SKM-1 (cell line): ENCODE results near the gene ITGBL1.

ENCODE experiments used
- DNase-seq: peaks from one replicate; lab custom pipeline; 2025; ENCODE audit not compliant: unreplicated experiment; lab: John Stamatoyannopoulos, UW

ITGBL1 gene

GRCh38 chr13:101624210-101624922 lies 171.9 kb downstream of the ITGBL1 start:
- DNase-seq = no peak

DNA sequence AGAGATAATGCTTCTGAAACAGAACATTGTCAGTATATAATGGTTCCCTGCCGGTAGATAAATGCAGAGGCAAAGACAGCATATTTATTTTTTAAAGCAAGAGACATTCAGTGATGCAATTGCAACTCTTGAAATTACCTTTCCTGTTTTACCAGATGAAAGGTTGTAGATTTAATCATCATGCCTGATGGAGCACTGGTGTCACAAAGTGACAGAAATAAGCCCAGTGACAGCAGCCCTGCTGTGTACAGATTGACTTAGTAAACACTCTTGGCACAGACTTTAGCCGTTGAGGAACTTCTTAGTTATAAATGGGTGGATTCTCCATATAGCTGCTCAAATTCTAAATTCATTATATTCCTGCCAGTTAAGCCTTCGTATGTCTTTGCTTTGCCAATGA lies 172.5 kb downstream of the ITGBL1 start:
- no peak for DNase-seq

DNA sequence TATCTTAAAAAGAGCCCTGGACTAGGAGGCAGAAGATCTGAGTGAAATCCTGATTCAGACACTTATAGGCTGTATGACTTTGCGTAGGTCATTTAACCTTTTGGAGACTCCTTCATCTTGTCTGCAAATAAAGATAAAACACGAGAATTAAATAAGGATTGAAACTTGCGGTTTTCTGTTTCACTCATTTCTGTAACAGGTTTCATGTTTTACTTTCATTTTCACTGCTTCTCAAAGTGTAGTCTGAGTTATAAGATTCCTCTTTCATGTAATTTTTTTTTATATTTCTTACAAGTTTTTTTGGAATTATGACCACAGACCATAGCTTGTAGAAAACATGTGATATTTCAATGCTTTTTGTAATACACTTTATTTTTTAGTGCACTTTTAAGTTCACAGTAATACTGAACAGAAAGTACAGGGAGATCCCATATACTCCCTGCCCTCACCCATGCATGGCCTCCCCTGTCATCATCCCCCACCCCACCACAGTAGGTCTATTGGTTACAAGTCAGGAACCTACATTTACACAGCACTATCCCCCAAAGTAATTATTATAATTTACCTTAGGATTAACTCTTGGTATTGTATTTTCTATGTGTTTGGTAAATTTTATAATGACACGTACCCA lies 174.6 kb downstream of the ITGBL1 start:
- DNase-seq = no peak

GRCh38 chr13:101627556-101627943 lies 175.1 kb downstream of the ITGBL1 start:
- no peak for DNase-seq

DNA sequence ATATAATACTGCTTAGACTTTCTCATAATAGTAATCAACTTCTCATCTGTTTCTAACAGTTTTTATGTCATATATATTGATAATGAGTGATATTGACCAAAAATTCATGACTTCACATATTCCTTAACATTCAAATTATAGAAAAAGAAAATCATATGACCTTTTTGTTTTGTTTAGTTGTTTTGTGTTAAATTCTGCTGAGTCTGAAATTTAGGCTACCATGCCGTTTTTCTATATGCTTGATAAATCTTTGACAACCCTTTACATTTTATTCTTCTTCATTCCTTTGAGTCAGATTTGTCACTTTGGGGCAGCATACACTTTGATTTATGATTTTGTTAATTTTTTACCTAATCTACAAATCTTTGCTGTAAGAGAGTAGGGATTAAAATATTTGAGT lies 176.4 kb downstream of the ITGBL1 start:
- no peak for DNase-seq

DNA sequence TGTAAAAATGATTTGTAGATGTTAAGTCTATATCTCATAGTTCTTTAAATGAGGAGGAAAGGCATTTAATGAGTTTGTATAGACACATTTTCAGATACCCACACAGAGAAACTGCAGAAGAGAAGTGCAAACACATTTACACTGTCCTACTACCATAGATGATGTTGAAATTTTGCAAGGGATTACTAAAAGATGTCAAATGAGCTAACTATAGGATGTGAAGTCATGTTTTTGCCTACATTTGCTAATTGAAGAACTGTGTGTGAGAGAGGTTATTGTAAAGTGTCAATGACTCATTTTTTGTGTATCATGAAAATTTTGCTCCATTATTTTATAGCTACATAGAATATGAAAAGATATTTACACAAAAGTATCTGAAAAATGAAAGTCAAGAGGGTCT lies 178.9 kb downstream of the ITGBL1 start:
- no peak for DNase-seq

DNA sequence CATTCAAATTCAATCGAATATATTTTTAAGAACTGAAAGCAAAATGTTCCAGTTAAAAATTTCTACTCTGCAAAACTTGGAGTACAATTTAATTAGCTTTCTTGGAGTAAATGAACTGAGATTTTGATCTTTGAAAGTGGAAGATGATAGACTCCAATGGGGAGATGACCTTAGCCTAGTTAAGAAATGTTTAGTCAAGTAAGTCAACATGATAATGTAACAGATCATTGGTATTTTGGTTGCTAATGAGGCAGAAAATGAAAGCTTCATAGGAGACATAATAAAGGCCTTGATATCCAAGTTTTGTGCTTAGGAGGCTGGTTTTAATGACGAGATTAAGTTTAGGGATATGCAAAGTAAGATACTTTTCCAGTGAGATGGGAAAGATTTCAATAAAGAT lies 181.7 kb downstream of the ITGBL1 start:
- DNase-seq = no peak

GRCh38 chr13:101639711-101640110 lies 187.2 kb downstream of the ITGBL1 start:
- DNase-seq = no peak

- DNase-seq = no peak
These were observed 188.4 kb downstream of the ITGBL1 start for GRCh38 chr13:101640788-101641400.

DNA sequence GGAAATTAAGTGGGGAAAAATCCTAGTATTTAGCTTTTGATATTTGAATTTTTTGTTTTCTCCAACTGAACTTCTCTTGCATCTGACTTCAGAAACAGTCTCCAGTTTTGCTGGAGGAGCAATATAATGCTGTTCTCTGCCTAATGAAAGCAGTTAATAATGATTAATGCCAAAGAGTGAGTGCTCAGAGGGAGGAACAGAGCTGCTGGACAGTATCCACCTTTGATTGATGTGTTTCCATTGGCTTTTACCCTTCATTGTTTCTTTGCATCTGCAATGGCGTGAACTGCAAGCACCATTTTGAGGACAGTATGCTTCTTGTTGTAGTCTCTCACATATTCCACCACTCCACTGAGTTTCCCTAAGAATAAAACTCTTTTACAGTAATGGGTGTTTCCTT lies 193.4 kb downstream of the ITGBL1 start:
- no peak for DNase-seq

GRCh38 chr13:101647760-101648159 lies 195.3 kb downstream of the ITGBL1 start:
- DNase-seq = no peak

GRCh38 chr13:101648766-101649487 lies 196.5 kb downstream of the ITGBL1 start:
- no peak for DNase-seq

- DNase-seq = peak; percentile 51
These were observed 197.1 kb downstream of the ITGBL1 start for GRCh38 chr13:101649488-101650126.

GRCh38 chr13:101654883-101655282 lies 202.4 kb downstream of the ITGBL1 start:
- no peak for DNase-seq

DNA sequence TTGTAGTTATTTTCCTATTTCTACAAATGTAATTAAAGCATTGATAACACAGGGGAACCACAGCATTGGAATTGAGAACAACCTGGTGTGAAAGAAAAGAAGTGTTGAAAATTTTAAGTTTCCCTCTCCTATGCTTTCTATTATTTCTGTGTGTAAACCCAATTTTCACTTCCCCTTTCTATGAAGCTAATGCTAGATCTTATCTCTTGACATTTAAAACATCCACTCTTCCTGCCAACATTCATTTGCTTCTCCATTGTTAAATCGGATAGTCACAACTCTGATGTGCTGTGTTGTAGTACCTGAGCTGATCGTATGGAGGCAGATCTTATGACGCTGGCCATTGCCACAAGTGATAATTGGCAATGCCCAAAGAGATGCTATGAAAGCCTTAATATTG lies 203.0 kb downstream of the ITGBL1 start:
- no peak for DNase-seq

- DNase-seq = no peak
These were observed 208.2 kb downstream of the ITGBL1 start for GRCh38 chr13:101660711-101661110.

- DNase-seq = no peak
These were observed 209.4 kb downstream of the ITGBL1 start for GRCh38 chr13:101661839-101662238.

- DNase-seq = no peak
These were observed 221.1 kb downstream of the ITGBL1 start for GRCh38 chr13:101673360-101674105.

- DNase-seq = no peak
These were observed 229.4 kb downstream of the ITGBL1 start for GRCh38 chr13:101681834-101682233.

GRCh38 chr13:101686003-101686402 lies 233.5 kb downstream of the ITGBL1 start:
- DNase-seq = no peak

DNA sequence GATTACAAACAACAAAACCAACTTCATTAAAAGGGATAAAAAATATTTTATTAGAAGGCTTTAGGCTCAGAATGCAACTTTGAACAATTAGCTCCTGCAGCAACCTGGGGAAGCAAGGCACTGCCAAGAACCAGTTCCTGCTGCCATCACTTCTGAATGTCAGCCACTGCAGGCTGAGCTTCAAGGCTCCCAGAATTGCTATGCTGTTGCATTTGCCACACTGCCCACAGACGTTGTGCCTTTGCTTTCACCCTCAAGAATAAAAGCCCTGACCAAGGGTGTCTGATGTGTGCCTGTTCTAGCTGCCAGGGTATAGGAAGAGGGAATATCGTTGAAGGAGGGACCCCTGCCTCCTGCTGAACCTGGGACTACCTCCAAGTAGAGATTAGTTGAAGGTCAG lies 238.4 kb downstream of the ITGBL1 start:
- no peak for DNase-seq
